WERI-Rb-1 (cell line): ENCODE measurements around the gene ZBTB8B.

ENCODE experiments used
- DNase-seq: peaks from one replicate; pipeline ENCODE4 v3.0.0-alpha.2; 2020
- H3K27ac ChIP-seq: fragments of 250-450 bp; sonication (Bioruptor Pico); 2 replicates; pipeline ENCODE4 v1.5.1; 2020; ENCODE audit warnings: mild to moderate bottlenecking, moderate library complexity
- H3K27me3 ChIP-seq: fragments of 250-450 bp; sonication (Bioruptor Pico); 2 replicates; pipeline ENCODE4 v1.5.1; 2021; ENCODE audit warnings: mild to moderate bottlenecking, low read depth, moderate library complexity; ENCODE audit not compliant: insufficient read depth, severe bottlenecking
- H3K36me3 ChIP-seq: fragments of 250-450 bp; sonication (Bioruptor Pico); 2 replicates; pipeline ENCODE4 v1.5.1; 2020; ENCODE audit warnings: mild to moderate bottlenecking, moderate library complexity
- H3K4me3 ChIP-seq: 2 replicates; pipeline ENCODE4 v1.5.1; 2011; ENCODE audit warnings: low read depth, mild to moderate bottlenecking, control low read depth, low read length
- H3K9me3 ChIP-seq: fragments of 250-450 bp; sonication (Bioruptor Pico); 2 replicates; pipeline ENCODE4 v1.5.1; 2021; ENCODE audit warnings: mild to moderate bottlenecking, moderate library complexity; ENCODE audit not compliant: severe bottlenecking
- CTCF ChIP-seq: IDR thresholded peaks from 2 replicates; pipeline ENCODE4 v1.5.1; 2011; ENCODE audit warnings: low read depth, mild to moderate bottlenecking, control low read depth, inconsistent platforms, low read length

Gene ZBTB8B

GRCh38 chr1:32489774-32490454 lies 25.0 kb downstream of the ZBTB8B start:
- Histone ChIP-seq H3K27me3 (no peaks in the 10 kb centered on the region), H3K36me3 (peaks cover 9% of the 10 kb centered on the region), H3K4me3 (no peak overlapping the region), H3K27ac (no peak overlapping the region), H3K9me3 (no peaks in the 10 kb centered on the region)
- no peak for TF ChIP-seq CTCF
- DNase-seq = no peak

GRCh38 chr1:32491386-32491785 lies 26.5 kb downstream of the ZBTB8B start:
- DNase-seq = no peak
- Histone ChIP-seq H3K27me3 (no peaks in the 10 kb centered on the region), H3K4me3 (no peak overlapping the region), H3K36me3 (peaks cover 2% of the 10 kb centered on the region), H3K27ac (no peak overlapping the region), H3K9me3 (no peaks in the 10 kb centered on the region)
- no peak for TF ChIP-seq CTCF

- no peak for DNase-seq
Observed at GRCh38 chr1:32494196-32494595, 29.3 kb downstream of the ZBTB8B start.

GRCh38 chr1:32494711-32495337 lies 30.0 kb downstream of the ZBTB8B start:
- no peak for DNase-seq
- no peak for TF ChIP-seq CTCF
- Histone ChIP-seq H3K36me3 (no peaks in the 10 kb centered on the region), H3K4me3 (no peak overlapping the region), H3K27me3 (no peaks in the 10 kb centered on the region), H3K9me3 (no peaks in the 10 kb centered on the region), H3K27ac (peak overlapping the region; percentile 50)

More at GRCh38 chr1:32494196-32494595, 29.3 kb downstream of the ZBTB8B start:
- no peaks in the 10 kb centered on the region for H3K27me3 ChIP-seq
- H3K4me3 ChIP-seq = no peak overlapping the region
- TF ChIP-seq CTCF = no peak
- no peaks in the 10 kb centered on the region for H3K36me3 ChIP-seq
- H3K27ac ChIP-seq = peak overlapping the region; percentile 50
- H3K9me3 ChIP-seq = no peaks in the 10 kb centered on the region

- Histone ChIP-seq H3K27ac (no peak overlapping the region), H3K9me3 (no peaks in the 10 kb centered on the region), H3K4me3 (no peak overlapping the region), H3K36me3 (no peaks in the 10 kb centered on the region), H3K27me3 (no peaks in the 10 kb centered on the region)
- no peak for TF ChIP-seq CTCF
- DNase-seq = no peak
Observed at GRCh38 chr1:32496127-32496526, 31.3 kb downstream of the ZBTB8B start.
